HG02943 (cell line): ENCODE data around the gene LRRC3B.

Source experiments
- ATAC-seq: cut with Tn5 transposase; IDR thresholded peaks from one replicate; pipeline ENCODE4 v1.9.1; 2021; ENCODE audit warnings: mild to moderate bottlenecking, low read depth, moderate library complexity; ENCODE audit not compliant: unreplicated experiment

LRRC3B gene

DNA sequence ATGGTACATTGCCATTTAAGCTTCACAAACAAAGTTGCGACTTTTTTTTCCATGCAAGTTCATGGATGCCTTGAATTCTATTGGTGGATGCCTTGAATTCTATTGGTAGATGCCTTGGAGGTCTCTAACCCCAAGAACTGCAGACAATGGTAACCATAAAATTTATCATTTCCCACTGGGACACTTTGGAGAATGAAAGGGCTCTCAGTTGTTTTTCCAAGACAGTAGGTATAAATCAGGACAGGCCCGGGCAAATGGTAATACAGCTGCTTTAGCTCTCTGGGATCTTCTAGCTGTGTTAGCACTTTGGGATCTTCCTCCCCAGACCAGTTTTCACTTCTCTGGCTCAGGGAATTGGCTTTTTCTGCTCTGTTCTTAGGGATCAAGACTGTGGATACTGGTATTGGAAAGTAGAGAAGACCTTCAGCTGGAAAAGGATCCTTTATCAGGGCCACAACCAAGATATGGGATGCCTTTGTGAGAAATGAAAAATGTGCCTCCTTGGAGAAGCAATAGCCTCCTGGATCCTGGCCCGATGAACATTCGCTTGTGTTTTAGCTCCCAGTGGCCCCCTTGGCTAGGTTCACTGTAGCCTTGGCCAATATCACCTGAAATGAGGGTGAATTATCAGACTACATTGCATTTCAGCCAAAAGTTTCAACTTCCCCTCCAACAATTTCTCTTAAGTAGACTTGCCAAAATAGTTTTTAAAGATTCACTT, 8.3 kb downstream of the LRRC3B start:
- no peak for ATAC-seq

DNA sequence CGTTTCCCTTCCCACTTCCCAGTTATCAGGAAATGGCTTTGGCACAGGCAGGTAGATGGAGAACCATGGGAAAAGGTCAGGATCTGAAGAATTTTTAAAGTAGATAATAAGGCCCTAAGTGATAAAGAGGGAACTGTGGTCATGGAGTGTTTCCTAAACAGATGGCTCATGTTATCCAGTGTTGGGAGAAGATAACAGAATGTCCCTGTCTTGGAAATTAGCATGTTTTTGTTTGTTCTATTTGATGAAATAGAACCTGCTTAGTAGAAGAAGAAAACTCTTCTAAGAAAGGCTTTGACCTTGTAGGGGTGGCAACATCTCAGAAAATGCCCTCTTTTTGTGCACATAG, 8.8 kb downstream of the LRRC3B start:
- ATAC-seq: no peak

DNA sequence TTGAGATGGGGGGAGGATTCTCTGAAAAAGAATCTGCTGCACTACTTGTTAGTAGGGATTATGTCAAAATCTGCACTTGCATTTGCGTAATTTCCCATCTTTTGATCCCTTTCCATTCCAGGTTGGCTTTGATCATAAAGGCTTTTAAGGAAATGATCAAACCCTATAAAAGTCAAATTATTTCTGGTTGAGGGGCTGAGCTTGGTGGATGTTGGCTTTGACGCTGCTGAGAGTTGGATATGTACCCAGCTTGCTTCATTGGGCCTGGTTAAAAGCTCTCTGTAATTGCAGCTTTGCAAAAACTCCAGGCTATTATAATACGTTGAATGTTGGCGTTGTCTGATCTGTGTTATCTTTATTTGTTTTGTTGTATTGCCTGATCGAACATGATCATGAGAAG, 12.0 kb downstream of the LRRC3B start:
- no peak for ATAC-seq

DNA sequence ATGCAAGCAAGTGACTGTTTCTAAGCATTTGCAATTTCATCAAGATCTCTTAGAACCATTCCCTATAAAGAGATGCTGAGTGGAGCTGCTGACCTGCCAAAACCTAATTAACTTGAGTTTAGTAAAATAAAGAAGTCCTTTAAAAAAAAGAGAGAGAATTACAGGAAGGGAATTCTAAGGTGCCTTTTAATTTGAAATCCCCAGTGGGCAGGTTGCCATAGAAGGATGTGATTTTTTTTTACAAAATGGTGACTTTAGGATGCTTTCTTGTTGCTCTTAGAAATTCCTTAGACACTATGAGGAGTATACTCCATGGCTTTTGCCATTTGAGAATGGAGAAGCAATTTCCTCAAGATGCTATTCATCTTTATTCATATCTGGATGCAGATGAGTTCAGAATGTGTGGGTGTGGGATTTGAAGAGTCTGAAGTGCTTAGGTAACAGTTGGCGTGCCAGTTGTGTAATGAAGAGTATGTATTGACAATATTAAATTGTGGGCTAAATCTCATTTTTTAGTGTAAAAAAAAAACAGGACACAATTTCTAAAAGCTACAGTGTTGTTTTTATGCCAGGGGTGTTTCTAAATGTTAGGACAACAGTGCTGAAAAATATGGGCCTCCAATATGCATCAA, 13.6 kb downstream of the LRRC3B start:
- no peak for ATAC-seq

DNA sequence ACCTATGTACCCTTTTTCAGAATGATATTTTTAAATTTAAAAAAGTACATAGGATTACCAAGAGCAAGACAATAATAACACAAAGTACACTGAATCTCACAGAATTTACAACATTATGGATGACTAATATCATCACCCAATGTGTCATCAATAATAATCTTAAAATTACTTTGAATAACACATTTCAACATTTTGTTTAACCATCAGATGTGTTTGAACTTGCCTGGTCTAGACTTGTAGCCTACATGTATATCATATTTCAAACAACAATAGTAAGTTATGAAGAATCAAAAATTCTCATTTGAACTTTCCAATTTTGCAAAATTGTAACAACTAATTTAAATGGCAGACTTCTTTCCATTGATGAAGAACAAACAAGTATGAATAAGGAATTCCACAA, 15.1 kb downstream of the LRRC3B start:
- no peak for ATAC-seq

DNA sequence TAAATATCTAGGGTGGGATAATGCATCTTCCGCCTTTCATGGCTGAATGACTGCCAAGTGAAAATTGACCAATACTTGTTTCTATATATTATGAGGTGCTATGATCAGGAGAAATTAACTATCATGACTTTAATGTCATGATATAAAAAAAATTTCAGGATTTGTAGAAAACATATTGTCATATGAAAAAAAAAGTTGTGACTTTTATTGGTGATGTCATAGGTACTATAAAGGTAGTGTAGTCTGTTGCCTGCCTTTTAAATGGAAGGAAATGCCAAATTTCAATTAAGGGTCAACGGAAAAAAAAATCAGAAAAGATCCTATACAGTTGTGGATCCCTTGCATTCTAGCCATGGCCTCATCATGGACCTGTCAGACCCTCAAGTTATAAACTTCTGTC, 15.5 kb downstream of the LRRC3B start:
- ATAC-seq: no peak

DNA sequence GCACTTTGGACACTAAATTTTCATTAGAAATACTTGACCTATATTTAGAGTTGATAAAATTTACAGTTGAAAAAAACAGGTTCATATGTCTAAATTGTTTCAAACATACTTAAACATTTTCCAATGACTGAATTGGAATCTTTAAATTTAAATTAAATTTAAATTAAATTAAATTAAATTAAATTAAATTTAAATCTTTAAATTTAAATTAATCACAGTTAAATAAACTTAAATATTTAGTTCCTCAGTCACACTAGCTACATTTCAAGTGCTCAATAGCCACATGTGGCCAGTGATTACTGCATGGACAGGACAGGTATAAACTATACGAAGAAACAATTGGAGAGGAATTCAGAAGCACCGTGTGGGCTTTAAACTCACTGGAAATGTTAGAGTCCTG, 16.8 kb downstream of the LRRC3B start:
- no peak for ATAC-seq

DNA sequence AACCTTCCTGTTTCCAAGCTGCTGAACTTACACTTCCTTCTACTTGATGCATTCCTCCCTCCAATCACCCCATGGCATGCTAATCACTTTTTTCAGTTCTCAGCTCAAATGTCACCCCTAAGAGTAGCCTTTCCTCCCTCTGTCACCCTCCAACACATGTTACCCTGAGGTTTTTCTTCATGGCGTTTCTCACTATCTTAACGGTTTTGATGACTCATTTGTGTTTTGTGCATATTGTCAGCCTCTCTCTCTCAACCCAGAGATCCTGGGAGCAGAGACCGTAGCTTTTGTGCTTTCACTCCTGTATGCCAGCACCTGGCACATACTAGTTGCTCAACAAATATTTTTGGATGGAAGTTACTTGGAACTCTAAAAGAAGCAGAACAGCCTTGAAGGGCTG, 24.5 kb downstream of the LRRC3B start:
- ATAC-seq: no peak

DNA sequence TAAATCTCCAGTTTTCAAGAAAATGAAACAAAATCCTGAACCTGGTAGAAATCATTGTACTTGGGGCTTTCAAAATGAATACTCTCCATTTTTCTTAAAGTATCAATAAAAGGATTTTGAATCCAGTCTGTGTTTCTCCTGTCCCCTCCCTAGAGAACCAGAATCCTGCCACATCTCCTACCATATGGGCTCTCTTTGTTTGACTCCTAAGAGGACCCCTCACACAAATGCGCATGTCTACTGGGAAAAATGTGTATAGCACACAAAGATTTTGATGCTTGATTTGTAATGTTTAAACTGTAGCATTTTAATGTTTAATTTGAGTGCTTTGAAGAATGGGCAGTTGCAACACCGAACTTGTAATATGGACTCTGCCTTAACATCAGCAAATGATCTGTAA, 25.9 kb downstream of the LRRC3B start:
- no peak for ATAC-seq

DNA sequence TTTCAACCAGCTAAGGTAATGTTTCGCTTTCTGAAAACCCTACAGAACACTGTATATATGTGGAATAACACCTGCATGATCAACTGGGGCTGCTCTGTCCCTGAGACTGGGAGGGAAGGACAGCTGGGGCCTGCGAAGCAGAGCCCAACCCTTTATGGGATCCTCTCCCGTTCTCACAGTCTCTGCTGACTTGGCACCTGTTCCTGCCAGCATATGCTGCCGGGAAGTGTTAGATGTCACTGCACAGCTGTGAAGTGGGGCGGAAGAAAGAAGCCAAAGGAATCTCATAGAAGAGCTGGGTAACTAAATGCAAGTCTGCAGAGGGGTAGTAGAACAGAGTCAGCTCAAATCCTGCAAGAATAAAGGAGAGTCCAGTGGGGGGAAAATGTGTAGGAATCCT, 29.6 kb downstream of the LRRC3B start:
- ATAC-seq: no peak

DNA sequence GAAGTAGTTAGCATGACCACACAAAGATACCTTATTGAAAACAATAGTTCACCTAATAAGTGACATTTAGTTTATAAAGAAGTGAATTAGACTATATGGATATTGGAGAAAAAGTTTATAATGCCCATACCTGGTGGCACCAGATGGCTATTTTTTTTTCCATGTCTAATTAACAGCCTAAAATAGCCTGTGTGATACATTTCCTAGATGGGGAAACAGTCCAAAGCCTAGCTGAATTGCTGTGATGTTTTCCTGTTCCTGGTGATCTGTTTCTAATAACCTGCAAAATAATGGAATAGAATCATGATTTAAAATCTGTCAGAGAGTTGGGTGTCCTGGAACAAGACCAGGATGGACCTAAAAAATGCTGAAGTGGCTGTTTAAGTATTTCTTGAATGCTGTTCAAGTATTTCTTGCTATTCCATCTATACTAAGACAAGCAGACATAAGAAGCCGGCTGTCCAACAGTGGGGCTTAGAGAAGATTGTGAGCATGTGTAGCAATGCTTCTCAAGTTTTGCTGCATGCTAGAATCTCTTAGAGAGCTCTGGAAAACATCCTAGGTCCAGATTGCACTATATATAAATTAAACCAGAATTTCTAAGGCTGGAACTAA, 31.3 kb downstream of the LRRC3B start:
- ATAC-seq: no peak

DNA sequence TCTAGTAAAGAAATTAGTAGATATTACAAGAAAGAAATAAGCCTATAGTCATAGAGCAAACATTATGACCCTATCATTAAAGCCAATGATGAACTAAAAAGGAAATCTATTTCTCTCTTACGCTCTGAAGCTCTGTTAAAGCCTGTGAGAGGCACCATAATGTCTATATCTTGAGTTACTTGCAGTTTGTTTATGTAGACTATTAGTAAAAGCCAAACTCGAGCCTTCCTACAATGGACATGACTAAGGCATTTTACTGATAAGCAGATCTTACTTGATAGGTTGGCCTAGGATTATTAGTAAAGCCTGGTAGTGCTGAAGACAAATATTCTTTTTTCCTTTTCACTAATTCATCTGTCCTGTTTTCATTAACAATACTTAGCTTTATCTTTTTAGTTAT, 32.7 kb downstream of the LRRC3B start:
- ATAC-seq: no peak

DNA sequence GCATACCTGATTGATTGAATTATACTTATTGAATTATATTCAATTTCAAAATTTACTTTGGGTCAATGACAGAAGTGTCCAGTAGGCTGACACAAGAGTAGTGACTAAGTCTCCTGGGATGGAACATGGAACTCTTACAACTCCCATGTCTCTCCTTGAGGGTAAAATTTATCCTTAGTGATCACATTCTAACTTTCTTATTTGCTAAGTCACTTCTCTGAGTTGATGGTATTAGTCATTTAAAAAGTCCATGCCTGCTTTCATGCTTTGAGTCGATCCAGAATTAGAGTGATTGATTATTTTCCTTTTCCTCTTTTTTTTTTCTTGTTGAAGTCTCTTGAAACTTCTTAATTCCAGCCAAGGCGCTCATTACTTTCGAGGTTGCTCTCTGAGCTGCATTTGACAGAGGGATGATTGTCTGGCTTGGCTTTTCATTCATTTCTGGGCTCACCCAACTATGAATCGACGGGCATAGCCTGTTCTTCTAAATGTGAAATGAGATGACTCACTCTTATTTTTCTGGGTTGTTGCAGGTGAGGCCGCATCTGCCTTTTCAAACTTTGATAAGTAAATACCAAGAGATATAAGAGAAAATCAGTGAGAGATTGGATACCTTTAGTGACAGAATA, 34.9 kb downstream of the LRRC3B start:
- ATAC-seq: no peak

DNA sequence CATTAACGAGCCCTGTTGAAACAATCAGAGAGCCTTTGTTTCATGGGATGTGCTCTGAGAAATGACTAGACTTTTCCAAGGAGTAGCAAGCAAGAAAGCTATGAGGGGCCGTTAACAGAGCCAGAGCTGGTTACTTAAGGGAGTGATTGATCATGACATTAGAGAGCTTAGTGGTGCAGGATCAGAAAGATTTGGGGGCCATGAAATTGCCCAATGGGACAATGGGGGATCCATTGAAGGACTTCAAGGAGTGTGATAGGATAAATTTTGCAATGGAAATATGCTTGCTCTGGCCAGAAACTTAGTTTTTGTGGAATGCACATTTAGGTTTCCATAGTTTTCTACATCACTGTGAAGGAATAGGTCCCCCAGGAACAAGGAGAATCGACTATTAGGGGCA, 45.6 kb downstream of the LRRC3B start:
- ATAC-seq: no peak

DNA sequence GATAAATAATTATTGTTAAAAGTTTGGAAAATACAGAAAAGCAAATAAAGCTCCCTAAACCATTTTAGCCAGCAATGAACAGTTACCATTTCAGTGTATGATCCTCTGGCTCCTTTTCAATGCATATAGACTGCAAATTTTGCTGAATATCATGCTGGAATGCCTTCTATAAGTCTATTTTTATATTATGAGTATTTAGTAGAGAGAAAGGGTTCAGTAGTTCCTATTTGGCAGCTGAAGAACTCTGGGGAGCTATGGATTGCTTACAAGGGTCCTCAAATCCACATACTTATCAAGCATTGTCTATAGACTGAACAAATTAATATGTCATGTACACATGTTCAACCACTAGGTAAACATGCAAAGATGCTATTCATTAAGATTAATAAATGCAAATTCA, 46.1 kb downstream of the LRRC3B start:
- ATAC-seq: no peak

DNA sequence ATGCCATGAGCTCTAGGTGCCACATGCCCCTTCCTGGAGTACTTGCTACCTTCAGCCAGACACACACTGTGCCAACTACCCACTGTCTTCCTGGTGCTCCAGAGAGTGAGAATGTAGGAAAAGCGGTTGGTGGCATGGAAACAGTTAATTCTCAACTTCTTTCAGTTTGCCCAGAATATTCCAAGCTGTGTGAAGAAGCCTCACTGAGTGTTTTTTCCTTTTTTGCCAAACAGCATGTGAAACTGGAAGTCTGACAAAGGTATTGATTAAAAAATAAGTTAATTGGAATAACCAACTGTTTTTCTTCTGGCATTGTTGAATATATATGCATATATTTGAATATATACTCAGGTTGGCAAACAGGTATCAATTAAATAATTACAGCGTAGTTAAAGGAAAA, 52.8 kb downstream of the LRRC3B start:
- no peak for ATAC-seq

DNA sequence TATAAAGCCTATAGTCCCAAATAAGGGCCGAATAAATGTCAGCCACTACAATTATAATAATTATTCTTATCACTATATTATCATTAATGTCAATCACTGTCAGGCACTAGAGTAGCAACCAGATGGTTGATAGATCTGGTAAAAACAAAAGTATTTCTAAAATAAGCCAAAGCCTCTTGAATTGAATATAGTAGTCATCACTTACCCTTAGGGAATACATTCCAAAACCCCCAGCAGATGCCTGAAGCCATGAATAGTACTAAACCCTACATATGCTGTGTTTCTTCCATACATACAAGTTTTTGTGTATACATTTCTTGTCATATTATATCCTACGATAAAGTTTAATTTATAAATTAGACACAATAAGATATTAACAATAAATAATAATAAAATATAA, 59.1 kb downstream of the LRRC3B start:
- no peak for ATAC-seq

DNA sequence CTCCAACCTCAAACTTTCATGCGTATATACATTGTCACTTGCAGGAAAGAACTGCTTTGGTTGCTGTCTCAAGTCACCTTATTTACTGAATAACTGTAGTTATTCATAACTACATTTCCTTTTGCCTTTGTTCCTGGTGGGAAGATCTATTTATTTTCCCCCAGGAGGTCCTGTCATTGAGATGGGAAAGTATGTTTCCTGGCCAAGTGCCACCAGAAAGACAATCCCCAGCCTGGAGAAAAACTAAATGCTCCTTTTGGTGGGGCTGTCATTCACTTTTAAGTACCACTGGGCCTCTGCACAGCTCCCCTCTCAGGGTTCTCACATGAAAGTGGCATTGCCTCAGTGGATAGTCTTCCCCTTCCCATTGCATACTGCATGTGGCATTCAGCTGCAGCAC, 59.8 kb downstream of the LRRC3B start:
- ATAC-seq: no peak

DNA sequence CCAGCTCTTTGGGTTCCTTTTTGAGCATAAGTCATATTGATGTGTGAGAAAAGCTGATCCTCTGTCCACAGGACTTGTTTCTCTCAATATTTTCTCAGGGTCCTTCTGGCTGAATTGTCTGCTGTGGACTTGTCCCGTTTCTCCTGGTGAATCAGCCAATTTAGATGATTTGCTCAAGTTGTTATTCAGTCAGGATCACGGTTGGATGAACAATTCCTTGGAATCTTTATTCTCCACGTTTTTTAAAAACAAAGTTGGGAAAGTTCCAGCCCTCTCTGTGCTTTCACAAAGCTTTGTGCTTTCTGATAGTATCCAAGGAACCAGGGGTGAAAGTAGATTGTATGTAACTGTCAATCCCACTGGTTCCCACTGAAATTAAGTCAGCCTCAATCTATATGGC, 61.3 kb downstream of the LRRC3B start:
- ATAC-seq: no peak

DNA sequence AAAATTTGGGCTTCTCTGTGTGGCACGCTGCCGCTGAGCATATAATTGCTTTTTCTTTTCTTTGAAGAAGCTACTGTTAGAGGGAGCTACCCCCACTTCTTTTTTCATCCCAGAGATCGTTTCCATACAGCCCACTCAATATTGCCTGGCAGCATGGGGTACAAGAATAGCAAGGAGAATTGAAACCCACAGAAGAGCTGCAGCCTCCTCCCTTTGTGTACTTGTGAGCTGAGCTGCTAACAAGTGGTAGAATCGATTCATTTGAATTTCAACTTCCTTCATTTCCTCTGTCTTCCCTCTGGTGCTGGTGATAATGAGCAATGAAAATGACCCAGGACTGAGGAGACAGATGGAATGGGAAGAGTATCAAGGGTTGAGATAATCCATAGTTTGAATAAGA, 64.9 kb downstream of the LRRC3B start:
- ATAC-seq: no peak

DNA sequence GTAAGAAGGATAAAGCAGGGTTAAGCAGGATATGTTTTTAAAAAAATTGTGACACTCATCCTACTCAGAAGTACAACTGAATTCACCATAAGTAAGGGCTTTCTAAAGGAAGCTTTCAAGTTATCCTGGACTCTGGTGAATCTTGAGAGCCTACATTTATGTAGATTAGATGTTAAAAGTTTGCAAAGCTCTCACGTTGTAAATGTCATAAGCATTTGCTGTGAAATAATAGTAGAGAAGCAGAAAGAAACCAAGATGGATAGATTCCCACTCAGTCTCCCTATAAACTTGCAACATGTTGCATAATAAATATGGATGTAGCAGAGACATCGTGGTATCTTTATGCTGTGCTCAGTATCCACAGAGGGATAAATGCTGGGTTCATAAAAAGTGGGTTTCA, 77.0 kb downstream of the LRRC3B start:
- ATAC-seq: no peak

DNA sequence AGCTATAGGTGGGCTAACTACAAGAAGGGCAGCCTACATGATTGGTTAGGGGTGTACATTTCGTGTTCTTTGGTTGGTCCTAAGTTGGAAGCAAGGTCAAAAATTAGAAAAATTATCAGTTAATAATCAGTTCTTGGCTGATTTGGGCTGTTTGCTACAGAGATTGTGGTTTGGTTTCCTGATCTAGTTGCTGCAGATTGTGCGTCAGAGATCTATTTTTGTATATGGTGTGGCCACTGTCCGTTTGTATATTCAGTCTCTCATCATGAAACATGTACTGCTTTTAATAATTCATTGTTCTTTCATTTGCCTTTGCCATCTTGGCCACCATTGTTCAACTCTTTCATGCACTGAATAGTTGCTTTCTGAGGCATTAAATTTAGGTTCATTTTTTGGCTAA, 80.9 kb downstream of the LRRC3B start:
- no peak for ATAC-seq
